Fibroblast of pulmonary artery (primary cell): ENCODE results near the gene C13orf46.

Experiments used
- DNase-seq: peaks from one replicate; pipeline ENCODE4 v3.0.0-alpha.2; 2010; ENCODE audit warnings: low read depth
- H3K4me3 ChIP-seq: replicated peaks from 2 replicates; pipeline ENCODE4 v1.5.1; 2011; ENCODE audit warnings: low read depth, mild to moderate bottlenecking, control low read depth, low read length, moderate library complexity
- TF ChIP-seq, protein P1 (sequence below): IDR thresholded peaks from 2 replicates; pipeline ENCODE4 v1.5.1; 2011; ENCODE audit warnings: mild to moderate bottlenecking, control low read depth, low read length, inconsistent platforms; ENCODE audit errors: missing control alignments

The C13orf46 gene

DNA sequence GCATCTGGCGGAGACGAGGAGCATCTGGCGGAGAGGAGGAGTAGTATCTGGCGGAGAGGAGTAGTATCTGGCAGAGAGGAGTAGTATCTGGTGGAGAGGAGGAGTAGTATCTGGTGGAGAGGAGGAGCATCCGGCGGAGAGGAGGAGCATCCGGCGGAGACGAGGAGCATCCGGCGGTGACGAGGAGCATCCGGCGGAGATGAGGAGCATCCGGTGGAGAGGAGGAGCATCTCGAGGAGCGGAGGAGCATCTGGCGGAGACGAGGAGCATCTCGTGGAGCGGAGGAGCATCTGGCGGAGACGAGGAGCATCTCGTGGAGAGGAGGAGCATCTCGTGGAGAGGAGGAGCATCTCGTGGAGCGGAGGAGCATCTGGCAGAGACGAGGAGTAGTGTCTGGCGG lies 18.6 kb downstream of the C13orf46 start:
- TF ChIP-seq, protein P1, sequence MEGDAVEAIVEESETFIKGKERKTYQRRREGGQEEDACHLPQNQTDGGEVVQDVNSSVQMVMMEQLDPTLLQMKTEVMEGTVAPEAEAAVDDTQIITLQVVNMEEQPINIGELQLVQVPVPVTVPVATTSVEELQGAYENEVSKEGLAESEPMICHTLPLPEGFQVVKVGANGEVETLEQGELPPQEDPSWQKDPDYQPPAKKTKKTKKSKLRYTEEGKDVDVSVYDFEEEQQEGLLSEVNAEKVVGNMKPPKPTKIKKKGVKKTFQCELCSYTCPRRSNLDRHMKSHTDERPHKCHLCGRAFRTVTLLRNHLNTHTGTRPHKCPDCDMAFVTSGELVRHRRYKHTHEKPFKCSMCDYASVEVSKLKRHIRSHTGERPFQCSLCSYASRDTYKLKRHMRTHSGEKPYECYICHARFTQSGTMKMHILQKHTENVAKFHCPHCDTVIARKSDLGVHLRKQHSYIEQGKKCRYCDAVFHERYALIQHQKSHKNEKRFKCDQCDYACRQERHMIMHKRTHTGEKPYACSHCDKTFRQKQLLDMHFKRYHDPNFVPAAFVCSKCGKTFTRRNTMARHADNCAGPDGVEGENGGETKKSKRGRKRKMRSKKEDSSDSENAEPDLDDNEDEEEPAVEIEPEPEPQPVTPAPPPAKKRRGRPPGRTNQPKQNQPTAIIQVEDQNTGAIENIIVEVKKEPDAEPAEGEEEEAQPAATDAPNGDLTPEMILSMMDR: no peak
- DNase-seq: no peak
- H3K4me3 ChIP-seq: no peak overlapping the region

DNA sequence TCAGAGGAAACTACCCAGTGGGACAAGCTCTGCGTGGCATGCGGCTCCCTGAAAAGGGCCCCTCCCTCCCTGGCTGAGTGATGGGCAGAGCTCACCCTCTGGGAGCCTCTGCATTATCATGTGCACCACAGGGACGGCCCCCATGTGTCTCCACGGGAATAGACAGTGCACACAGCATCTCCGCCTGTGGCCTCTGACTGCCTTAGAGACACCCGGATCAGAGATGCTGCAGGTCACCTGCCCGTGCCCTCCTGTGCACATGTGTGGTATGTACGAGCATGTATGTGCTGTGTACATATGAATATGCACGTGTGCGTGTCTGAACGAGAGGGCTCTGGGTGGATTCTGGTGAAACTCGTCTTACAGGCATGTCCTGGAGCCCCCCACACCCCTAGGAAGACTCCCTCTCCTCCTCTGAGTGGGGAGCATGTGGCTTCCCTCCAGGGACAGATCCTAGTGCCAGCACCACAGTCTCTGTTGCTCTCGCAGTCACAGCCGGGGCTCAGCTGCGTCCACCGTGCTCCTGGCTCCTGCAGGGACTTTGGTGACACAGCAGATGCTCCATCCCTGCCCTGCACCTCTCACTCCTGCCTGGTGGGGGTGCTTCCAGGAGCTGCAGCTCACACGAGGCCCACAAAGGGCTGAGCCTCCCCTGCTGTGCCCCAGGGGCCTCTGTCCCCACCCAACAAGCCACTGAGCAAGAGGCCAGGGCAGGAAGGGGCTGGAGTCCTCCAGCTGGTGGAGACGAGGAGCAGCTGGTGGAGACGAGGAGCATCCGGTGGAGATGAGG lies 19.6 kb downstream of the C13orf46 start:
- DNase-seq: no peak
- no peak overlapping the region for H3K4me3 ChIP-seq
- TF ChIP-seq, protein P1: no peak

DNA sequence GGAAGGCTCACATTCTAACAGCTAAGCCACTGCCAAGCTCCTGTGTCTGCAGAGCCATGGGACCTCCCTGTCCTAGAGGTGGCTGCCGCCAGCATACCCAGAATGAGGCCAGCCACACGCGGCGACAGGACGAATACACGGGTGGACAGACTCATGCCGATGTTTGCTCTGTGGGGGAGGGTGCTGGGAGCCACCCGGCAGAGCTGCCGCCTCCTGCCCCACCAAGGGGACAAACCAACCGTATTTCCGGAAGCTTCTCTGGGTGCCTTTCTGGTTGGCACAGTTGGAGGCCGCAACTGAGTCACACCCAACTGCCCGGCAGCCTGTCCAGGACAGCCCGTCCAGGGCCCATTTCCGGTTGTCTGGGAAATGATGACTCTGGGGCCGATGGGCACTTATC lies 20.3 kb downstream of the C13orf46 start:
- no peak overlapping the region for H3K4me3 ChIP-seq
- TF ChIP-seq, protein P1: no peak
- DNase-seq: no peak

DNA sequence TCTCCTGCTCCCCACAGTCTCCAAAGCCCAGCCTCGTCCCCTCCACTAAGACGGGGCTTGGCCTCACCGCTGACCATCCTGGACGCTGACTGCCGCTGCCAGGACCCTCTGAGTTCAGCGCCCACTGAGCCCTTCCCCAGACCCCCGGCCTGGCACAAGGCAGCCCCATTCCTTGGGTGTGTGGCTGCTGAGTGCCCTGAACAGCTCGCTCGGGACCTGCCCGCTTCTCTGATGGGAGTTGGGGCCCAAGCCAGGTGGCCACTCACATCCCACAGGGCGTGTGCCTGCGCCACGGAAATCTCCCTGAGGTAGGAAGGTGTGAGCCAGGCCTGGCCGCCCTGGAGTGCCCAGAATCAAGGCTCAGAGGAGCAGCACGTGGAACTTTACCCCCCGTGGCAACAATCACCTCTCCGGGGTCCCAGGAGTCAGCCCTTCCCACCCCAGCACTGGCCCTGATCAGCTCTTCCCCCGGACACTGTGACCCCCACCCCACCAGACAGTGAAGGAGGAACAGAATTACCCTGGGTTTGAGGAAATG lies 20.8 kb downstream of the C13orf46 start:
- DNase-seq: no peak
- H3K4me3 ChIP-seq: no peak overlapping the region
- TF ChIP-seq, protein P1: no peak

DNA sequence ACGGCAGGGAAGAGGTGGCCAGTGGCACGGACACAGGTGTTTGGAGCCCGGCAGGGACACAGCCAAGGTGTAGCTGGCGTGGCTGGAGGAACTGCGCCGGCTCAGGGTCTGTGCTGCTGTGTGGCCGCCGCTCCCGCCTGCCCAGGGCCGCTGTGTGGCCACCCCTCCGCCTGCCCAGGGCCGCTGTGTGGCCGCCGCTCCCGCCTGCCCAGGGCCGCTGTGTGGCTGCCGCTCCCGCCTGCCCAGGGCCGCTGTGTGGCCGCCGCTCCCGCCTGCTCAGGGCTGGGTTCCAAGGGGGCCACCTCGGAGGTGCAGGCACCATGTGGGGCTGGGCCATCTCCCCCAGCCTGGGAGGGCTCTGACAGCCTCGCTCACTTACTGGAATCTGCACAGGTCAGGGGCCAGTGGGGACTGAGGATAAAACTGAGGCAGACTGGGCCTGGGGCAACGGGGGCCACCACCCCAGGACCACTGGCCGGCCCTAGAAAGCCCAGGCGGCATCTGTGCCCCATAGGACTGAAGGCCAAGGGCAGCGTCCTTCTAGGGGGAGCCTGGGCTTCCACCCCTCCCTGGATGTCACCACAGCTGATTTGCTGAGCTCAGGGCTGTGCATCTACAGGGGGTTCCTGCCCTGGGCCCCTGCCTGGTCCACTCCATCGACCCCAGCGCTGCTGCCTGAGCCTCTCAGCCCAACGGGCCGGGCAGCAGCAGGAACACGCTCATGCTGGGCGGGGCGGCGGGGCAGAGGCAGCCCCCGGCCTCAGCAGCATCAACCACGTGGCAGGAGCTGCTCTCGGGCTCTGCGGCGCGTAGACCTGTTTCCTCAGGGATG lies 21.5 kb downstream of the C13orf46 start:
- no peak overlapping the region for H3K4me3 ChIP-seq
- TF ChIP-seq, protein P1: no peak
- DNase-seq: no peak

DNA sequence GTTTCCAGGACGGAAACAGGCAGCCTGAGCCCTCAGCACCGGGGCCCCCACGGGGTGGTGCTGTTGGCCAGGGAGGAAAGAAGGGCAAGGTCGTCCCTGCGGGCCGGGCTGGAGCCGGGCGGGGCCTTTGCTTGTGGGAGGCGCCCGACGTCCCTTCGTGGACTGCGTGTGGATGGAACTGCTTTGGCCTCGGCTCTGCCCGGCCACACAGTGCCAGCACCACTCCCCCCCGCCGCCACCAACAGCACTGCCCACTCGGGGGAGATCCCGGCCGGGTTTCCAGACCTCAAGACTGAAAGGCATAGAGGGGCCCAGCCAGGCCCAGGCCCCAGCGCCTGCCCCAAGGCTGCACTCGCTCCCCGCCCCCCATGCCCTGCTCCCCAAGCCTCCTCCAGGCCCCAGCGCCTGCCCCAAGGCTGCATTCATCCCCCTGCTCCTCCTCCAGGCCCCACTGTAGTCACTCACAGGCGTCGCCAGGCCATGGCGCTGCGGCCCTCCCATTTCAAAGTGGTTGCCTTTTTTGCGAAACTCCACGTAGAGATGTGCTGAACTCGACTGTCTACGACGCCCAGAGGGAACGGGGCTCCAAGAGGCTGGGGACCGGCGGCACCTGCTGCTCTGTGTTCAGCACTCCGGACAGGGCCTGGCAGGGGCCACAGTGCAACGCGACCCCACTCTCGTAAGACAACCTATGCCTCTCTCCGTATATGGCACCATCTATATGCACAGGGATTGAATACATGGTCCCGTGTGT lies 22.5 kb downstream of the C13orf46 start:
- TF ChIP-seq, protein P1: peak; percentile 68
- DNase-seq: peak; percentile 76

More for the DNA sequence above, 22.5 kb downstream of the C13orf46 start:
- H3K4me3 ChIP-seq: no peak overlapping the region
